Stimulated activated CD8-positive, alpha-beta memory T cell treated with anti-CD3 and anti-CD28 coated beads, Interleukin-2, amount 100 ng/mL, for 1 hour (primary cell): Measurements from ENCODE around the gene CFAP69.
"Not testable (repeated sequence)": the region's sequence is repeated elsewhere in the genome, so short reads cannot be mapped to it uniquely, and the experiment has no call there.

ENCODE experiments used
- DNase-seq, 2 donors: peaks; one replicate each; pipeline ENCODE4 v3.0.0-alpha.2; 2020; ENCODE audit warnings: low read depth in 2 of 2

Gene CFAP69

GRCh38 chr7:90337106-90337505, 92.1 kb downstream of the CFAP69 start:
- no peak for DNase-seq

- no peak for DNase-seq
These were observed 100.0 kb downstream of the CFAP69 start for GRCh38 chr7:90345016-90345415.

GRCh38 chr7:90345595-90346335, 100.8 kb downstream of the CFAP69 start:
- no peak for DNase-seq

GRCh38 chr7:90346336-90347125, 101.6 kb downstream of the CFAP69 start, which contains the start of gene GTPBP10:
Gene GTPBP10 (plus strand): TSS chr7:90346716. CDS start chr7:90346742, 26 bp downstream.
- DNase-seq: peak; percentile 88 to 91

GRCh38 chr7:90347759-90348158, 102.8 kb downstream of the CFAP69 start:
- DNase-seq: no peak

GRCh38 chr7:90349305-90349704, 104.3 kb downstream of the CFAP69 start:
- DNase-seq: no peak

GRCh38 chr7:90350032-90350431, 105.1 kb downstream of the CFAP69 start:
- DNase-seq: not testable (repeated sequence)

GRCh38 chr7:90351987-90352386, 107.0 kb downstream of the CFAP69 start:
- DNase-seq: no peak
